SK-N-SH (cell line): ENCODE data around the gene SECTM1.

ENCODE experiments used
- EZH2phosphoT487 ChIP-seq: fragments of 200-600 bp; sonication (generic); IDR thresholded peaks from 2 replicates; pipeline ENCODE4 v1.6.1; 2017; ENCODE audit warnings: low read depth, mixed run types, mild to moderate bottlenecking, antibody characterized with exemption, moderate library complexity, borderline replicate concordance
- JUND ChIP-seq: IDR thresholded peaks from 2 replicates; pipeline ENCODE4 v1.4.0; 2012
- RAD21 ChIP-seq: IDR thresholded peaks from 2 replicates; pipeline ENCODE4 v1.6.1; 2012; ENCODE audit warnings: mild to moderate bottlenecking, low read length
- RCOR1 ChIP-seq: fragments of 150-350 bp; IDR thresholded peaks from 2 replicates; pipeline ENCODE4 v1.6.1; 2017; ENCODE audit warnings: antibody characterized with exemption, low read length
- REST ChIP-seq: IDR thresholded peaks from 2 replicates; pipeline ENCODE4 v1.6.1; 2012; ENCODE audit warnings: mild to moderate bottlenecking, low read depth, low read length, moderate library complexity
- RFX5 ChIP-seq: IDR thresholded peaks from 2 replicates; pipeline ENCODE4 v1.6.1; 2012; ENCODE audit warnings: mild to moderate bottlenecking, improper control_type of control experiment, low read length
- RXRA ChIP-seq: IDR thresholded peaks from 2 replicates; pipeline ENCODE4 v1.4.0; 2012; ENCODE audit warnings: low read depth, mild to moderate bottlenecking, borderline replicate concordance
- USF1 ChIP-seq: IDR thresholded peaks from 2 replicates; pipeline ENCODE4 v1.4.0; 2012; ENCODE audit warnings: low read depth, borderline replicate concordance
- ZBTB33 ChIP-seq: IDR thresholded peaks from 2 replicates; pipeline ENCODE4 v1.4.0; 2012; ENCODE audit warnings: low read depth, borderline replicate concordance
- TF ChIP-seq, protein P1 (sequence below): IDR thresholded peaks from 2 replicates; pipeline ENCODE4 v1.4.0; 2012; ENCODE audit warnings: low read depth
- TF ChIP-seq, protein P2 (sequence below): fragments of 200-600 bp; sonication (generic); IDR thresholded peaks from 2 replicates; pipeline ENCODE4 v1.6.1; 2017; ENCODE audit warnings: antibody characterized with exemption, mild to moderate bottlenecking, moderate library complexity

- TF ChIP-seq RXRA (no peak), ZBTB33 (no peak), RCOR1 (no peak), RFX5 (no peak), USF1 (no peak), JUND (no peak), REST (no peak), EZH2phosphoT487 (no peak), RAD21 (no peak)
- TF ChIP-seq, protein P1, sequence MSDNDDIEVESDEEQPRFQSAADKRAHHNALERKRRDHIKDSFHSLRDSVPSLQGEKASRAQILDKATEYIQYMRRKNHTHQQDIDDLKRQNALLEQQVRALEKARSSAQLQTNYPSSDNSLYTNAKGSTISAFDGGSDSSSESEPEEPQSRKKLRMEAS, result no peak
- TF ChIP-seq, protein P2, sequence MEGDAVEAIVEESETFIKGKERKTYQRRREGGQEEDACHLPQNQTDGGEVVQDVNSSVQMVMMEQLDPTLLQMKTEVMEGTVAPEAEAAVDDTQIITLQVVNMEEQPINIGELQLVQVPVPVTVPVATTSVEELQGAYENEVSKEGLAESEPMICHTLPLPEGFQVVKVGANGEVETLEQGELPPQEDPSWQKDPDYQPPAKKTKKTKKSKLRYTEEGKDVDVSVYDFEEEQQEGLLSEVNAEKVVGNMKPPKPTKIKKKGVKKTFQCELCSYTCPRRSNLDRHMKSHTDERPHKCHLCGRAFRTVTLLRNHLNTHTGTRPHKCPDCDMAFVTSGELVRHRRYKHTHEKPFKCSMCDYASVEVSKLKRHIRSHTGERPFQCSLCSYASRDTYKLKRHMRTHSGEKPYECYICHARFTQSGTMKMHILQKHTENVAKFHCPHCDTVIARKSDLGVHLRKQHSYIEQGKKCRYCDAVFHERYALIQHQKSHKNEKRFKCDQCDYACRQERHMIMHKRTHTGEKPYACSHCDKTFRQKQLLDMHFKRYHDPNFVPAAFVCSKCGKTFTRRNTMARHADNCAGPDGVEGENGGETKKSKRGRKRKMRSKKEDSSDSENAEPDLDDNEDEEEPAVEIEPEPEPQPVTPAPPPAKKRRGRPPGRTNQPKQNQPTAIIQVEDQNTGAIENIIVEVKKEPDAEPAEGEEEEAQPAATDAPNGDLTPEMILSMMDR, result no peak
Measured at GRCh38 chr17:82323514-82324234, 9.9 kb downstream of the SECTM1 start.
